Vagina (tissue), 2 donors: ENCODE data around the gene MGAM2.

ENCODE experiments used
- CTCF ChIP-seq, 3 experiments: fragments of 450-650 bp in 2 of 3; fragments of 200-600 bp in 1 of 3; sonication (generic) in 1 of 3; IDR thresholded peaks; one replicate each; pipeline ENCODE4 v1.5.1; 2017 to 2019; ENCODE audit warnings: antibody characterized with exemption in 3 of 3, mild to moderate bottlenecking in 2 of 3, moderate library complexity in 2 of 3
- POLR2AphosphoS5 ChIP-seq, 2 donors: sonication (generic); formaldehyde crosslinking; IDR thresholded peaks; one replicate each; pipeline ENCODE4 v1.9.0; 2017; ENCODE audit warnings: antibody characterized with exemption in 2 of 2, mild to moderate bottlenecking in 2 of 2, low read depth in 1 of 2; ENCODE audit not compliant: insufficient read depth in 1 of 2

GRCh38 chr7:142123184-142123583 is 11.7 kb downstream of the MGAM2 start:
- TF ChIP-seq CTCF (IDR thresholded peaks at IDR 0.05) (no peak), POLR2AphosphoS5 (IDR thresholded peaks at IDR 0.05; ENCODE audit: insufficient read depth in 1 of 2, low read depth in 1 of 2) (no peak)
